ENCODE measurements around the gene PREB. TPM values are rescaled to one million over a fixed set of nuclear protein-coding genes. Genes with fewer than 3 reads are reported as not detected.
A peak's percentile ranks its signal among the peaks of the same experiment; 100 is the strongest.

The PREB gene
- polyA plus RNA-seq, 3 donors = 70.0 to 78.2 (median 71.7) TPM

GRCh38 chr2:27128668-27129571 is 5.5 kb downstream of the PREB start:
- peaks cover 33 to 43% of the 10 kb centered on the region in 2 donors for H3K36me3 ChIP-seq (replicated peaks in 1 of 2; ENCODE audit: control insufficient read depth in 1 of 2, insufficient read depth in 2 of 2, low read length in 2 of 2)
- Mint-ChIP-seq H3K9me3 (peaks cover 0 to 2% (median 0%) of the 10 kb centered on the region in 7 donors), H3K27ac (peak overlapping the region in 4 of 7 donors; percentile 28 to 74 (median 51)), H3K36me3 (peaks cover 40 to 43% of the 10 kb centered on the region in 2 donors), H3K27me3 (ENCODE audit: low read depth in 3 of 3) (peaks cover 0 to 2% (median 0%) of the 10 kb centered on the region in 3 donors), H3K4me1 (peaks cover 16% of the 10 kb centered on the region), H3K4me3 (no peak overlapping the region)
- no peak overlapping the region for H2AFZ ChIP-seq (ENCODE audit: insufficient read depth, low read depth, low read length, poor library complexity, severe bottlenecking)
- intact Hi-C loops (cut with micrococcal nuclease) = no loop called here
- H3K27ac ChIP-seq (ENCODE audit: low read depth in 1 of 2, low read length in 2 of 2) = no peak overlapping the region
- no peaks in the 10 kb centered on the region for H3K27me3 ChIP-seq (ENCODE audit: control insufficient read depth in 2 of 2, insufficient read depth in 2 of 2, low read length in 2 of 2)
- no peaks in the 10 kb centered on the region for H3K9me3 ChIP-seq (replicated peaks in 1 of 2; ENCODE audit: control insufficient read depth in 1 of 2, insufficient read depth in 1 of 2, low read length in 2 of 2)
- no peak overlapping the region for H3K9ac ChIP-seq (ENCODE audit: insufficient read depth, low read length, poor library complexity, severe bottlenecking)
- H3K79me2 ChIP-seq (ENCODE audit: insufficient read depth, low read length) = peaks cover 13% of the 10 kb centered on the region
- no peak overlapping the region for H3K4me2 ChIP-seq (replicated peaks; ENCODE audit: extremely low read depth, low read length, poor library complexity, severe bottlenecking)
- no peak overlapping the region for H3K4me3 ChIP-seq (replicated peaks in 1 of 3; ENCODE audit: low read depth in 2 of 3, low read length in 3 of 3)
- DNase-seq = no peak
- 94% methylated on average over 7 of the region's 11 CpGs for WGBS (ENCODE audit: insufficient coverage)
- peaks cover 12 to 13% of the 10 kb centered on the region in 2 donors for H3K4me1 ChIP-seq (ENCODE audit: control insufficient read depth in 1 of 2, insufficient read depth in 2 of 2, low read length in 2 of 2)
- H4K20me1 ChIP-seq (ENCODE audit: insufficient read depth, low read length) = peaks cover 19% of the 10 kb centered on the region
- TF ChIP-seq, protein P1, sequence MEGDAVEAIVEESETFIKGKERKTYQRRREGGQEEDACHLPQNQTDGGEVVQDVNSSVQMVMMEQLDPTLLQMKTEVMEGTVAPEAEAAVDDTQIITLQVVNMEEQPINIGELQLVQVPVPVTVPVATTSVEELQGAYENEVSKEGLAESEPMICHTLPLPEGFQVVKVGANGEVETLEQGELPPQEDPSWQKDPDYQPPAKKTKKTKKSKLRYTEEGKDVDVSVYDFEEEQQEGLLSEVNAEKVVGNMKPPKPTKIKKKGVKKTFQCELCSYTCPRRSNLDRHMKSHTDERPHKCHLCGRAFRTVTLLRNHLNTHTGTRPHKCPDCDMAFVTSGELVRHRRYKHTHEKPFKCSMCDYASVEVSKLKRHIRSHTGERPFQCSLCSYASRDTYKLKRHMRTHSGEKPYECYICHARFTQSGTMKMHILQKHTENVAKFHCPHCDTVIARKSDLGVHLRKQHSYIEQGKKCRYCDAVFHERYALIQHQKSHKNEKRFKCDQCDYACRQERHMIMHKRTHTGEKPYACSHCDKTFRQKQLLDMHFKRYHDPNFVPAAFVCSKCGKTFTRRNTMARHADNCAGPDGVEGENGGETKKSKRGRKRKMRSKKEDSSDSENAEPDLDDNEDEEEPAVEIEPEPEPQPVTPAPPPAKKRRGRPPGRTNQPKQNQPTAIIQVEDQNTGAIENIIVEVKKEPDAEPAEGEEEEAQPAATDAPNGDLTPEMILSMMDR (IDR thresholded peaks at IDR 0.05) = no peak

- H3K9ac ChIP-seq (ENCODE audit: insufficient read depth, low read length, poor library complexity, severe bottlenecking) = no peak overlapping the region
- Mint-ChIP-seq H3K27me3 (ENCODE audit: low read depth in 3 of 3) (peaks cover 0 to 2% (median 0%) of the 10 kb centered on the region in 3 donors), H3K4me1 (peaks cover 13% of the 10 kb centered on the region), H3K36me3 (peaks cover 38 to 40% of the 10 kb centered on the region in 2 donors), H3K9me3 (peaks cover 0 to 2% (median 0%) of the 10 kb centered on the region in 7 donors), H3K4me3 (no peak overlapping the region), H3K27ac (peak overlapping the region in 1 of 7 donors; percentile 18)
- peaks cover 12% of the 10 kb centered on the region for H4K20me1 ChIP-seq (ENCODE audit: insufficient read depth, low read length)
- peaks cover 33 to 43% of the 10 kb centered on the region in 2 donors for H3K36me3 ChIP-seq (replicated peaks in 1 of 2; ENCODE audit: control insufficient read depth in 1 of 2, insufficient read depth in 2 of 2, low read length in 2 of 2)
- no peak overlapping the region for H3K4me3 ChIP-seq (replicated peaks in 1 of 3; ENCODE audit: low read depth in 2 of 3, low read length in 3 of 3)
- TF ChIP-seq, protein P1 (IDR thresholded peaks at IDR 0.05) = no peak
- WGBS (ENCODE audit: insufficient coverage) = 100% methylated on average over 4 of the region's 9 CpGs
- peaks cover 5% of the 10 kb centered on the region for H3K79me2 ChIP-seq (ENCODE audit: insufficient read depth, low read length)
- H2AFZ ChIP-seq (ENCODE audit: insufficient read depth, low read depth, low read length, poor library complexity, severe bottlenecking) = no peak overlapping the region
- H3K27me3 ChIP-seq (ENCODE audit: control insufficient read depth in 2 of 2, insufficient read depth in 2 of 2, low read length in 2 of 2) = no peaks in the 10 kb centered on the region
- no peak overlapping the region for H3K27ac ChIP-seq (ENCODE audit: low read depth in 1 of 2, low read length in 2 of 2)
- intact Hi-C loops (cut with micrococcal nuclease) = no loop called here
- H3K9me3 ChIP-seq (replicated peaks in 1 of 2; ENCODE audit: control insufficient read depth in 1 of 2, insufficient read depth in 1 of 2, low read length in 2 of 2) = no peaks in the 10 kb centered on the region
- no peak overlapping the region for H3K4me2 ChIP-seq (replicated peaks; ENCODE audit: extremely low read depth, low read length, poor library complexity, severe bottlenecking)
- peaks cover 9 to 10% of the 10 kb centered on the region in 2 donors for H3K4me1 ChIP-seq (ENCODE audit: control insufficient read depth in 1 of 2, insufficient read depth in 2 of 2, low read length in 2 of 2)
- no peak for DNase-seq
These were observed 6.4 kb downstream of the PREB start for GRCh38 chr2:27127883-27128667.

Data from CD14-positive monocyte (primary cell).